Esophagus muscularis mucosa (tissue), 4 donors: Measurements from ENCODE around the gene NOS3. TPM values are rescaled to one million over a fixed set of nuclear protein-coding genes. Genes with fewer than 3 reads are reported as not detected.
A peak's percentile ranks its signal among the peaks of the same experiment; 100 is the strongest.

ENCODE experiments used
- DNase-seq: peaks from one replicate; pipeline ENCODE4 v3.0.0-alpha.2; 2017; ENCODE audit errors: extremely low spot score
- H3K27ac ChIP-seq, 4 donors: fragments of 200-600 bp; sonication (generic); replicated peaks in 1 of 4; 1 replicate in 3 of 4; 2 replicates in 1 of 4; pipeline ENCODE4 v1.5.1; 2016 to 2019; ENCODE audit warnings: mild to moderate bottlenecking in 1 of 4
- H3K27me3 ChIP-seq, 4 donors: fragments of 200-600 bp; sonication (generic); one replicate each; pipeline versions ENCODE4 v1.5.1 to v1.6.0; 2016 to 2019
- H3K36me3 ChIP-seq, 4 donors: fragments of 200-600 bp; sonication (generic); one replicate each; pipeline ENCODE4 v1.5.1; 2016 to 2019
- H3K4me1 ChIP-seq, 4 donors: fragments of 200-600 bp; sonication (generic); one replicate each; pipeline ENCODE4 v1.5.1; 2016 to 2019
- H3K4me3 ChIP-seq, 4 donors: fragments of 200-600 bp; sonication (generic); 1 replicate in 2 of 4; 2 replicates in 2 of 4; pipeline ENCODE4 v1.5.1; 2016 to 2019; ENCODE audit warnings: mild to moderate bottlenecking in 4 of 4, moderate library complexity in 1 of 4
- H3K9me3 ChIP-seq, 4 donors: fragments of 200-600 bp; sonication (generic); 1 replicate in 3 of 4; 2 replicates in 1 of 4; pipeline ENCODE4 v1.5.1; 2016 to 2019
- CTCF ChIP-seq, 3 experiments: fragments of 200-600 bp in 2 of 3; fragments of 450-650 bp in 1 of 3; sonication (generic) in 2 of 3; IDR thresholded peaks; one replicate each; pipeline ENCODE4 v1.5.1; 2017 to 2019; ENCODE audit warnings: antibody characterized with exemption in 3 of 3, mild to moderate bottlenecking in 2 of 3, moderate library complexity in 1 of 3
- EP300 ChIP-seq: sonication (generic); formaldehyde crosslinking; IDR thresholded peaks from one replicate; pipeline ENCODE4 v1.6.1; 2017; ENCODE audit warnings: antibody characterized with exemption
- POLR2A ChIP-seq: fragments of 450-650 bp; IDR thresholded peaks from one replicate; pipeline ENCODE4 v1.6.1; 2017; ENCODE audit warnings: antibody characterized with exemption, moderate library complexity, mild to moderate bottlenecking, low read depth
- POLR2AphosphoS5 ChIP-seq, 2 donors: sonication (generic); formaldehyde crosslinking; IDR thresholded peaks; one replicate each; pipeline ENCODE4 v1.6.1; 2017; ENCODE audit warnings: antibody characterized with exemption in 2 of 2
- WGBS: methylation state at CpG from one replicate; pipeline ENCODE4 v1.1.5; 2018; 5-methylcytosine and 5-hydroxymethylcytosine counted together
- intact Hi-C: fragments of 100-400 bp; cut with DNase I; formaldehyde crosslinking; loops from one replicate; pipeline ENCODE4 v1.15.1; 2023
- total RNA-seq, 4 donors: library from RNA; depleted of rRNA; stranded (reverse); fragments of >200 nt; gene quantifications; one replicate each; pipeline versions ENCODE4 v1.1.0 to v1.2.1, GENCODE V29; 2016

NOS3 gene
- total RNA-seq, 4 donors from 2014 or later: 3.7 to 20.2 (median 16.2) TPM

GRCh38 chr7:151057506-151057988 lies 66.7 kb downstream of the NOS3 start, which contains the start of gene CDK5:
Gene CDK5 (minus strand): TSS chr7:151057897. CDS start chr7:151057848, 49 bp downstream.
- H3K27ac ChIP-seq: peak within 1 kb of the TSS; percentile 92 to 95 (median 93)
- H3K36me3 ChIP-seq: peaks cover 0 to 13% (median 7%) of the 10 kb centered on the region in 4 donors
- H3K4me3 ChIP-seq: peak within 1 kb of the TSS; percentile 72 to 94 (median 90)
- TF ChIP-seq EP300 (no peak), POLR2AphosphoS5 (IDR thresholded peaks at IDR 0.05) (no peak), POLR2A (no peak), CTCF (IDR thresholded peaks at IDR 0.05) (no peak)
- intact Hi-C loops: no loop called here
- DNase-seq: no peak
- WGBS: 1% methylated on average over 16 of the region's 30 CpGs
- no peaks in the 10 kb centered on the region for H3K27me3 ChIP-seq
- no peaks in the 10 kb centered on the region for H3K9me3 ChIP-seq
- H3K4me1 ChIP-seq: peaks cover 42 to 54% (median 49%) of the 10 kb centered on the region in 4 donors

GRCh38 chr7:151057989-151058780 lies 67.4 kb downstream of the NOS3 start:
- peak; percentile 100 for DNase-seq
- H3K27me3 ChIP-seq: no peaks in the 10 kb centered on the region
- H3K9me3 ChIP-seq: no peaks in the 10 kb centered on the region
- H3K4me3 ChIP-seq: peak overlapping the region; percentile 72 to 94 (median 90)
- peaks cover 0 to 13% (median 6%) of the 10 kb centered on the region in 4 donors for H3K36me3 ChIP-seq
- H3K4me1 ChIP-seq: peaks cover 47 to 61% (median 56%) of the 10 kb centered on the region in 4 donors
- 2% methylated on average over 20 of the region's 46 CpGs for WGBS
- intact Hi-C loops: no loop called here
- TF ChIP-seq POLR2A (peak; percentile 9), POLR2AphosphoS5 (IDR thresholded peaks at IDR 0.05) (peak; percentile 88 to 95), CTCF (IDR thresholded peaks at IDR 0.05) (no peak)
- H3K27ac ChIP-seq: peak overlapping the region; percentile 92 to 95 (median 93)

GRCh38 chr7:151058781-151059366 lies 68.1 kb downstream of the NOS3 start:
- no peaks in the 10 kb centered on the region for H3K9me3 ChIP-seq
- peaks cover 0 to 9% (median 3%) of the 10 kb centered on the region in 4 donors for H3K36me3 ChIP-seq
- no peak for DNase-seq
- peak overlapping the region; percentile 92 to 95 (median 93) for H3K27ac ChIP-seq
- H3K4me1 ChIP-seq: peaks cover 53 to 68% (median 63%) of the 10 kb centered on the region in 4 donors
- 4% methylated on average over 16 of the region's 18 CpGs for WGBS
- H3K27me3 ChIP-seq: no peaks in the 10 kb centered on the region
- intact Hi-C loops: no loop called here
- TF ChIP-seq POLR2A (no peak), EP300 (no peak), CTCF (IDR thresholded peaks at IDR 0.05) (no peak), POLR2AphosphoS5 (IDR thresholded peaks at IDR 0.05) (no peak)
- peak overlapping the region; percentile 72 to 94 (median 90) for H3K4me3 ChIP-seq

- H3K27ac ChIP-seq: peak within 1 kb of the TSS; percentile 92 to 95 (median 93)
- TF ChIP-seq POLR2A: no peak
- peak; percentile 38 to 52 (median 42) for TF ChIP-seq CTCF (IDR thresholded peaks at IDR 0.05)
- peak; percentile 40 to 77 for TF ChIP-seq POLR2AphosphoS5 (IDR thresholded peaks at IDR 0.05)
- no peak for TF ChIP-seq EP300
- H3K27me3 ChIP-seq: no peaks in the 10 kb centered on the region
- peak within 1 kb of the TSS; percentile 72 to 94 (median 90) for H3K4me3 ChIP-seq
- H3K9me3 ChIP-seq: no peaks in the 10 kb centered on the region
- peak; percentile 96 for DNase-seq
- peaks cover 3 to 10% (median 8%) of the 10 kb centered on the region in 4 donors for H3K36me3 ChIP-seq
- intact Hi-C loops: loop anchor here (5.0 kb wide), 2 partner anchors 32 to 53 kb away; partner anchors contain the start of gene ABCB8
- WGBS: 1% methylated on average over 42 of the region's 75 CpGs
- peaks cover 53 to 70% (median 68%) of the 10 kb centered on the region in 4 donors for H3K4me1 ChIP-seq
Measured at GRCh38 chr7:151059367-151060112, 68.7 kb downstream of the NOS3 start, which contains the start of gene SLC4A2. Gene SLC4A2 (plus strand): TSS chr7:151059589. CDS start chr7:151061988, 2,399 bp downstream.
